HepG2 (cell line): ENCODE results near the gene CAMK2G. TPM values are rescaled to one million over a fixed set of nuclear protein-coding genes. Genes with fewer than 3 reads are reported as not detected.
A peak's percentile ranks its signal among the peaks of the same experiment; 100 is the strongest.

Experiments
- ATF7-NPFF ChIP-seq: sonication (generic); formaldehyde crosslinking; IDR thresholded peaks from 2 replicates; pipeline ENCODE4 v1.8.1; 2023; ENCODE audit warnings: mild to moderate bottlenecking, low read depth, missing genetic modification reagents, moderate library complexity
- ATM ChIP-seq: fragments of 450-650 bp; IDR thresholded peaks from 2 replicates; pipeline ENCODE4 v1.7.1; 2017; ENCODE audit warnings: mild to moderate bottlenecking, borderline replicate concordance
- HDAC6 ChIP-seq: fragments of 200-600 bp; sonication (generic); IDR thresholded peaks from 2 replicates; pipeline ENCODE4 v1.7.0; 2017; ENCODE audit warnings: mild to moderate bottlenecking, antibody characterized with exemption, low read length, low read depth
- SPEN ChIP-seq: sonication (generic); formaldehyde crosslinking; IDR thresholded peaks from 2 replicates; pipeline ENCODE4 v1.5.1; 2020; ENCODE audit warnings: low read depth, mild to moderate bottlenecking, missing genetic modification reagents
- THAP7 ChIP-seq: sonication (generic); formaldehyde crosslinking; IDR thresholded peaks from 2 replicates; pipeline ENCODE4 v1.8.1; 2023; ENCODE audit warnings: mild to moderate bottlenecking, missing genetic modification reagents
- ZBTB40 ChIP-seq, 2 experiments: fragments of 450-650 bp in 1 of 2; sonication (generic) in 1 of 2; formaldehyde crosslinking in 1 of 2; IDR thresholded peaks; 2 replicates each; pipeline versions ENCODE4 v1.6.1 to v1.8.0; 2016 to 2022; ENCODE audit warnings: antibody characterized with exemption in 1 of 2, mild to moderate bottlenecking in 1 of 2, missing genetic modification reagents in 1 of 2
- ZMAT3 ChIP-seq: sonication (generic); formaldehyde crosslinking; conservative IDR thresholded peaks from 2 replicates; pipeline ENCODE4 v1.7.0; 2021; ENCODE audit warnings: missing genetic modification reagents
- ZNF138 ChIP-seq: sonication (generic); formaldehyde crosslinking; IDR thresholded peaks from 2 replicates; pipeline ENCODE4 v1.5.0; 2020; ENCODE audit warnings: mild to moderate bottlenecking, low read depth, missing genetic modification reagents
- ZNF724P ChIP-seq: sonication (generic); formaldehyde crosslinking; IDR thresholded peaks from 2 replicates; pipeline ENCODE4 v1.8.0; 2022; ENCODE audit warnings: missing genetic modification reagents, borderline replicate concordance
- polyA plus RNA-seq, 8 experiments: library from polyadenylated mRNA; depleted of rRNA in 3 of 8; stranded (reverse) in 7 of 8; unstranded in 1 of 8; fragments of >200 nt; fragmentation: Illumina TruSeq in 4 of 8; extraction: Trizol in 4 of 8; gene quantifications; 2 replicates each; pipeline versions ENCODE4 v1.2.1 to v1.2.3, GENCODE V29; 2011 to 2016; ENCODE audit warnings: low read depth in 4 of 8, missing spikeins in 1 of 8, mixed read lengths in 1 of 8; ENCODE audit not compliant: insufficient read depth in 1 of 8
- total RNA-seq, 5 experiments: library from RNA; depleted of rRNA; stranded (reverse); fragments of >200 nt; fragmentation: Illumina TruSeq; extraction: Trizol; gene quantifications; 2 replicates each; pipeline ENCODE4 v1.2.3, GENCODE V29; 2016; ENCODE audit warnings: low read depth in 1 of 5
- TF ChIP-seq, protein P1 (sequence below): sonication (generic); formaldehyde crosslinking; IDR thresholded peaks from 2 replicates; pipeline ENCODE4 v1.8.0; 2022; ENCODE audit warnings: missing genetic modification reagents, mild to moderate bottlenecking, borderline replicate concordance

CAMK2G gene
- total and polyA plus RNA-seq, 2 of the 13 experiments (the other 11 are each of a cell fraction or from before 2014, with no cell fraction given): 15.9 to 18.8 TPM

GRCh38 chr10:73771722-73772280, 102.6 kb downstream of the CAMK2G start (continued):
- no peak for TF ChIP-seq ZBTB40 (IDR thresholded peaks at IDR 0.05)
- TF ChIP-seq ZBTB40 (CRISPR knock-in tag; IDR thresholded peaks at IDR 0.05): no peak
- TF ChIP-seq, protein P1, sequence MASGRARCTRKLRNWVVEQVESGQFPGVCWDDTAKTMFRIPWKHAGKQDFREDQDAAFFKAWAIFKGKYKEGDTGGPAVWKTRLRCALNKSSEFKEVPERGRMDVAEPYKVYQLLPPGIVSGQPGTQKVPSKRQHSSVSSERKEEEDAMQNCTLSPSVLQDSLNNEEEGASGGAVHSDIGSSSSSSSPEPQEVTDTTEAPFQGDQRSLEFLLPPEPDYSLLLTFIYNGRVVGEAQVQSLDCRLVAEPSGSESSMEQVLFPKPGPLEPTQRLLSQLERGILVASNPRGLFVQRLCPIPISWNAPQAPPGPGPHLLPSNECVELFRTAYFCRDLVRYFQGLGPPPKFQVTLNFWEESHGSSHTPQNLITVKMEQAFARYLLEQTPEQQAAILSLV: no peak
- TF ChIP-seq ATF7-NPFF: no peak
- TF ChIP-seq ZMAT3 (CRISPR knock-in tag): 0 out of 2 replicates have a peak, but pooled peaks have one; percentile 27
- TF ChIP-seq ATM: no peak
- TF ChIP-seq ZNF138 (CRISPR knock-in tag): 0 out of 2 replicates have a peak, but pooled peaks have one; percentile 13
- no peak for TF ChIP-seq HDAC6
- 0 out of 2 replicates have a peak, but pooled peaks have one; percentile 17 for TF ChIP-seq THAP7 (CRISPR knock-in tag)
- TF ChIP-seq SPEN (CRISPR knock-in tag): no peak
- TF ChIP-seq ZNF724P (CRISPR knock-in tag): no peak
